ENCODE measurements around the gene FBXO45.

DNA sequence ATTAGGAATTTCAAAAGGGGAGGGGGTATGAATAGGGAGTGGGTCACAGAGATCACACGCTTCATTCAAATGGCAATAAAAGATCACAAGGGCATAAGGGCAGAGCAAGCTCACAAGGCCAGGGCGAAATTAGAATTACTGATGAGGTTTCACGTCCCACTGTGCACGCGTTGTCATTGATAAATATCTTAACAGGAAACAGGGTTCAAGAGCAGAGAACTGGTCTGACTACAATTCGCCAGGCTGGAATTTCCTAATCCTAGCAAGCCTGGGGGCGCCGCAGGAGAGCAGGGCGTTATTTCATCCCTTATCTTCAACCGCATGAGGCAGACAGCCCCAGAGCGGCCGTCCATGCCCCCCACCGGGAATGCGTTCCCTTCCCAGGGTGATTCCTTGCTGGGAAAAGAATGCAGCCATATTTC is 35.2 kb upstream of the FBXO45 start:
- TF ChIP-seq, protein P1, sequence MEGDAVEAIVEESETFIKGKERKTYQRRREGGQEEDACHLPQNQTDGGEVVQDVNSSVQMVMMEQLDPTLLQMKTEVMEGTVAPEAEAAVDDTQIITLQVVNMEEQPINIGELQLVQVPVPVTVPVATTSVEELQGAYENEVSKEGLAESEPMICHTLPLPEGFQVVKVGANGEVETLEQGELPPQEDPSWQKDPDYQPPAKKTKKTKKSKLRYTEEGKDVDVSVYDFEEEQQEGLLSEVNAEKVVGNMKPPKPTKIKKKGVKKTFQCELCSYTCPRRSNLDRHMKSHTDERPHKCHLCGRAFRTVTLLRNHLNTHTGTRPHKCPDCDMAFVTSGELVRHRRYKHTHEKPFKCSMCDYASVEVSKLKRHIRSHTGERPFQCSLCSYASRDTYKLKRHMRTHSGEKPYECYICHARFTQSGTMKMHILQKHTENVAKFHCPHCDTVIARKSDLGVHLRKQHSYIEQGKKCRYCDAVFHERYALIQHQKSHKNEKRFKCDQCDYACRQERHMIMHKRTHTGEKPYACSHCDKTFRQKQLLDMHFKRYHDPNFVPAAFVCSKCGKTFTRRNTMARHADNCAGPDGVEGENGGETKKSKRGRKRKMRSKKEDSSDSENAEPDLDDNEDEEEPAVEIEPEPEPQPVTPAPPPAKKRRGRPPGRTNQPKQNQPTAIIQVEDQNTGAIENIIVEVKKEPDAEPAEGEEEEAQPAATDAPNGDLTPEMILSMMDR (IDR thresholded peaks at IDR 0.05) = no peak
- TF ChIP-seq POLR2A (IDR thresholded peaks at IDR 0.05) = no peak
